GM12878 (cell line): ENCODE data around the gene PSMB3. TPM values are rescaled to one million over a fixed set of nuclear protein-coding genes. Genes with fewer than 3 reads are reported as not detected.

Experiments used
- ATAC-seq: fragments of 200-7000 bp; cut with Tn5 transposase; 3 replicates; pipeline ENCODE4 v1.9.1; 2020; ENCODE audit warnings: mild to moderate bottlenecking, moderate library complexity
- BruUV-seq: library from RNA; stranded (reverse); fragments of 400-500 nt; replicated peaks from 2 replicates; lab custom pipeline; 2021; lab: Mats Ljungman, UMichigan
- CTCF ChIA-PET: fragments of 300-600 bp; sonication (Branson Sonifier 250); formaldehyde crosslinking; extraction: SDS; loops from one replicate; lab custom pipeline; 2021; ENCODE audit warnings: inconsistent platforms; lab: Yijun Ruan, JAX
- POLR2A ChIA-PET: fragments of 350-600 bp; formaldehyde crosslinking; extraction: SDS; loops from one replicate; lab custom pipeline; 2021; ENCODE audit warnings: inconsistent platforms; lab: Charles Lee
- RAD21 ChIA-PET: fragments of 300-600 bp; sonication (Branson Sonifier 250); formaldehyde crosslinking; loops from one replicate; lab custom pipeline; 2023; ENCODE audit warnings: antibody characterized with exemption; ENCODE audit not compliant: unreplicated experiment; lab: Charles Lee
- SMC1A ChIA-PET: fragments of 300-600 bp; sonication (Branson Sonifier 250); formaldehyde crosslinking; loops from one replicate; lab custom pipeline; 2023; ENCODE audit not compliant: unreplicated experiment, uncharacterized antibody; lab: Charles Lee
- DNase-seq: peaks from one replicate; pipeline ENCODE4 v3.0.0-alpha.2; 2011; ENCODE audit warnings: low read depth, low spot score
- FAIRE-seq: peaks from 3 replicates; lab custom pipeline; 2011; peaks lifted over from hg19 to GRCh38; lab: Jason Lieb, UNC
- H2AFZ ChIP-seq: 2 replicates; pipeline ENCODE4 v1.6.0; 2011; ENCODE audit warnings: low read depth, low read length, control low read depth; ENCODE audit not compliant: control insufficient read depth
- H3K27ac ChIP-seq: 2 replicates; pipeline ENCODE4 v1.5.1; 2011; ENCODE audit warnings: control low read depth; ENCODE audit not compliant: control insufficient read depth, insufficient read depth
- H3K27me3 ChIP-seq, 2 experiments: replicated peaks in 1 of 2; 2 replicates each; pipeline versions ENCODE4 v1.6.0 to v1.6.1; 2011; ENCODE audit warnings: low read length in 1 of 2; ENCODE audit not compliant: control insufficient read depth in 2 of 2, insufficient read depth in 2 of 2
- H3K36me3 ChIP-seq, 2 experiments: 2 replicates each; pipeline ENCODE4 v1.5.1; 2011; ENCODE audit warnings: low read length in 1 of 2; ENCODE audit not compliant: control insufficient read depth in 2 of 2, insufficient read depth in 2 of 2
- H3K4me1 ChIP-seq: 2 replicates; pipeline ENCODE4 v1.6.1; 2011; ENCODE audit warnings: mild to moderate bottlenecking, low read length, moderate library complexity, mixed read lengths; ENCODE audit not compliant: control insufficient read depth, insufficient read depth
- H3K4me2 ChIP-seq: 2 replicates; pipeline ENCODE4 v1.6.0; 2011; ENCODE audit warnings: control low read depth; ENCODE audit not compliant: control insufficient read depth, insufficient read depth
- H3K4me3 ChIP-seq: fragments of 200-600 bp; sonication (generic); 2 replicates; pipeline ENCODE4 v1.5.1; 2016
- H3K79me2 ChIP-seq: 2 replicates; pipeline ENCODE4 v1.6.0; 2011; ENCODE audit warnings: low read length; ENCODE audit not compliant: control insufficient read depth, insufficient read depth
- H3K9ac ChIP-seq: 2 replicates; pipeline ENCODE4 v1.8.0; 2011; ENCODE audit warnings: low read length, control low read depth, mixed read lengths; ENCODE audit not compliant: control insufficient read depth, insufficient read depth
- H3K9me3 ChIP-seq: replicated peaks from 3 replicates; pipeline ENCODE4 v1.5.1; 2011; ENCODE audit warnings: mild to moderate bottlenecking, low read length; ENCODE audit not compliant: control insufficient read depth, insufficient read depth
- H4K20me1 ChIP-seq: 2 replicates; pipeline ENCODE4 v1.6.0; 2011; ENCODE audit not compliant: control insufficient read depth, insufficient read depth
- BACH1 ChIP-seq: fragments of 450-650 bp; IDR thresholded peaks from 2 replicates; pipeline ENCODE4 v1.6.1; 2017; ENCODE audit warnings: mild to moderate bottlenecking, borderline replicate concordance
- ESRRA ChIP-seq: IDR thresholded peaks from 2 replicates; pipeline ENCODE4 v1.6.1; 2012; ENCODE audit warnings: mild to moderate bottlenecking, low read length, improper control_type of control experiment
- GABPA ChIP-seq: IDR thresholded peaks from 2 replicates; pipeline ENCODE4 v1.6.1; 2014; ENCODE audit warnings: antibody characterized with exemption, low read depth, mild to moderate bottlenecking, inconsistent platforms
- NR2F1 ChIP-seq: fragments of 450-650 bp; conservative IDR thresholded peaks from 2 replicates; pipeline ENCODE4 v1.6.1; 2017; ENCODE audit warnings: mild to moderate bottlenecking
- SREBF2 ChIP-seq: IDR thresholded peaks from 2 replicates; pipeline ENCODE4 v1.6.1; 2012; ENCODE audit warnings: mild to moderate bottlenecking, low read length
- ZNF24 ChIP-seq: fragments of 450-650 bp; IDR thresholded peaks from 2 replicates; pipeline ENCODE4 v1.6.1; 2017; ENCODE audit warnings: antibody characterized with exemption, mild to moderate bottlenecking
- WGBS: methylation state at CpG from one replicate; pipeline ENCODE4 v1.1.6; 2016; ENCODE audit warnings: low lambda C conversion rate; ENCODE audit not compliant: insufficient replicate concordance, insufficient coverage; ENCODE audit errors: missing lambda C conversion rate; 5-methylcytosine and 5-hydroxymethylcytosine counted together
- in situ Hi-C: fragments of 300-500 bp; cut with MboI; formaldehyde crosslinking; loops from 9 replicates; pipeline ENCODE4 v1.14.3; 2018; ENCODE audit warnings: mixed read lengths
- intact Hi-C: fragments of 100-400 bp; cut with micrococcal nuclease; formaldehyde crosslinking; loops from one replicate; pipeline ENCODE4 v1.14.2; 2022; ENCODE audit not compliant: unreplicated experiment
- polyA plus RNA-seq, 11 experiments: library from polyadenylated mRNA; depleted of rRNA in 4 of 11; unstranded in 6 of 11; stranded (reverse) in 5 of 11; fragments of >200 nt; fragmentation: Nextera tagmentation in 4 of 11; fragmentation: Illumina TruSeq in 1 of 11; extraction: Ambion mirVana in 4 of 11; extraction: Trizol in 1 of 11; gene quantifications; 1 replicate in 1 of 11; 2 replicates in 10 of 11; pipeline versions ENCODE4 v1.2.1 to v1.2.3, GENCODE V29; 2011 to 2016; ENCODE audit warnings: inconsistent platforms in 2 of 11, missing spikeins in 2 of 11, low read depth in 1 of 11
- total RNA-seq, 4 experiments: library from RNA; depleted of rRNA in 3 of 4; stranded (reverse); fragments of >200 nt in 3 of 4; fragmentation: Illumina TruSeq in 1 of 4; extraction: Trizol in 1 of 4; gene quantifications; 2 replicates each; pipeline versions ENCODE4 v1.2.1 to v1.2.3, GENCODE V29; 2013 to 2021
- TF ChIP-seq, protein P1 (sequence below): fragments of 150-350 bp; IDR thresholded peaks from 2 replicates; pipeline ENCODE4 v1.6.1; 2016; ENCODE audit warnings: low read depth, low read length
- TF ChIP-seq, protein P2 (sequence below): fragments of 450-650 bp; IDR thresholded peaks from 2 replicates; pipeline ENCODE4 v1.6.1; 2017; ENCODE audit warnings: mild to moderate bottlenecking

The PSMB3 gene
- total and polyA plus RNA-seq, 10 of the 15 experiments (the other 5 are each of a cell fraction or from before 2014, with no cell fraction given): 300 to 2,130 (median 490) TPM

DNA sequence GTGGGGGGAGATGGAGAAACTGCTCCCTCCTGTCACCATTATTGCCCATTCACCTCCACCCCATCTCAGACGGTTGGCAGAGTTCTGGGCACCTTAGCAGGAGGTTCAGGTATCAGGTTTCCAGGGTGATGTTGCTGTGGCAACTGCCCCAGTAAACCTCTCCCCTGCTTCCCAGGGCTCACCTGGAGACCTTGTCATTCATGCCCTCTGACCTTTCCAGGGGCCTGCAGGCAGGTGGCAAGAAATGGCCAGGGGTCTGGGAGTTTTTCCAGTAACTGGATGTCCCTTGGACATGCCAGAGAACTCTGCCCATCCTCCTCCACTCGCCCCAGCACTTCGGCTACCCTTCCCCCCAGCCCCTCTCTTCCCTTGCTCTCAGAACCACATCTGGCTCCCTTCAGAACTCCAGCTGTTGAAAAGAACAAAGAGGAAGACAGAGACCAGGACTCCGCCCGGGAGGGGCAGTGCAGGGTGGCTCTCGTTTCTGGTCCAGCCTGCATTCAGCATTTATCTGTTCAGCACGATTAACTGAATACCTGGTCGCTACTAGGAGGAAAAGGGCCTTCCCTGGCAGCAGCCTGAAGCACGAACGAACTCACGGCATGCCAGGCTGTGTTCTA lies 39.0 kb upstream of the PSMB3 start:
- no peak overlapping the region for H2AFZ ChIP-seq
- H3K79me2 ChIP-seq: peaks cover 8% of the 10 kb centered on the region
- no peaks in the 10 kb centered on the region for H4K20me1 ChIP-seq
- in situ Hi-C loops (no loop called here), intact Hi-C loops (no loop called here)
- WGBS: 80% methylated on average over 11 of the region's 11 CpGs
- ChIA-PET CTCF (no interaction called here), POLR2A (no interaction called here), RAD21 (no interaction called here), SMC1A (no interaction called here)
- DNase-seq: no peak
- no peak overlapping the region for H3K4me2 ChIP-seq
- FAIRE-seq: no peak
- H3K27me3 ChIP-seq: no peaks in the 10 kb centered on the region
- no peaks in the 10 kb centered on the region for H3K9me3 ChIP-seq
- no peak overlapping the region for H3K9ac ChIP-seq
- no peak for ATAC-seq
- peaks cover 10% of the 10 kb centered on the region for H3K4me1 ChIP-seq
- BruUV-seq: no TSS peak
- TF ChIP-seq ZNF24 (no peak), SREBF2 (no peak), BACH1 (no peak), ESRRA (no peak), NR2F1 (0 out of 2 replicates have a peak, but pooled peaks have one; percentile 13), GABPA (no peak)
- TF ChIP-seq, protein P1, sequence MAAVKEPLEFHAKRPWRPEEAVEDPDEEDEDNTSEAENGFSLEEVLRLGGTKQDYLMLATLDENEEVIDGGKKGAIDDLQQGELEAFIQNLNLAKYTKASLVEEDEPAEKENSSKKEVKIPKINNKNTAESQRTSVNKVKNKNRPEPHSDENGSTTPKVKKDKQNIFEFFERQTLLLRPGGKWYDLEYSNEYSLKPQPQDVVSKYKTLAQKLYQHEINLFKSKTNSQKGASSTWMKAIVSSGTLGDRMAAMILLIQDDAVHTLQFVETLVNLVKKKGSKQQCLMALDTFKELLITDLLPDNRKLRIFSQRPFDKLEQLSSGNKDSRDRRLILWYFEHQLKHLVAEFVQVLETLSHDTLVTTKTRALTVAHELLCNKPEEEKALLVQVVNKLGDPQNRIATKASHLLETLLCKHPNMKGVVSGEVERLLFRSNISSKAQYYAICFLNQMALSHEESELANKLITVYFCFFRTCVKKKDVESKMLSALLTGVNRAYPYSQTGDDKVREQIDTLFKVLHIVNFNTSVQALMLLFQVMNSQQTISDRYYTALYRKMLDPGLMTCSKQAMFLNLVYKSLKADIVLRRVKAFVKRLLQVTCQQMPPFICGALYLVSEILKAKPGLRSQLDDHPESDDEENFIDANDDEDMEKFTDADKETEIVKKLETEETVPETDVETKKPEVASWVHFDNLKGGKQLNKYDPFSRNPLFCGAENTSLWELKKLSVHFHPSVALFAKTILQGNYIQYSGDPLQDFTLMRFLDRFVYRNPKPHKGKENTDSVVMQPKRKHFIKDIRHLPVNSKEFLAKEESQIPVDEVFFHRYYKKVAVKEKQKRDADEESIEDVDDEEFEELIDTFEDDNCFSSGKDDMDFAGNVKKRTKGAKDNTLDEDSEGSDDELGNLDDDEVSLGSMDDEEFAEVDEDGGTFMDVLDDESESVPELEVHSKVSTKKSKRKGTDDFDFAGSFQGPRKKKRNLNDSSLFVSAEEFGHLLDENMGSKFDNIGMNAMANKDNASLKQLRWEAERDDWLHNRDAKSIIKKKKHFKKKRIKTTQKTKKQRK: no peak
- TF ChIP-seq, protein P2, sequence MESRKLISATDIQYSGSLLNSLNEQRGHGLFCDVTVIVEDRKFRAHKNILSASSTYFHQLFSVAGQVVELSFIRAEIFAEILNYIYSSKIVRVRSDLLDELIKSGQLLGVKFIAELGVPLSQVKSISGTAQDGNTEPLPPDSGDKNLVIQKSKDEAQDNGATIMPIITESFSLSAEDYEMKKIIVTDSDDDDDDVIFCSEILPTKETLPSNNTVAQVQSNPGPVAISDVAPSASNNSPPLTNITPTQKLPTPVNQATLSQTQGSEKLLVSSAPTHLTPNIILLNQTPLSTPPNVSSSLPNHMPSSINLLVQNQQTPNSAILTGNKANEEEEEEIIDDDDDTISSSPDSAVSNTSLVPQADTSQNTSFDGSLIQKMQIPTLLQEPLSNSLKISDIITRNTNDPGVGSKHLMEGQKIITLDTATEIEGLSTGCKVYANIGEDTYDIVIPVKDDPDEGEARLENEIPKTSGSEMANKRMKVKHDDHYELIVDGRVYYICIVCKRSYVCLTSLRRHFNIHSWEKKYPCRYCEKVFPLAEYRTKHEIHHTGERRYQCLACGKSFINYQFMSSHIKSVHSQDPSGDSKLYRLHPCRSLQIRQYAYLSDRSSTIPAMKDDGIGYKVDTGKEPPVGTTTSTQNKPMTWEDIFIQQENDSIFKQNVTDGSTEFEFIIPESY: no peak
- H3K27ac ChIP-seq: no peak overlapping the region
- peaks cover 22 to 36% of the 10 kb centered on the region in 2 experiments for H3K36me3 ChIP-seq
- H3K4me3 ChIP-seq: no peak overlapping the region
